H9 (cell line): ENCODE measurements around the gene NR5A1. TPM values are rescaled to one million over a fixed set of nuclear protein-coding genes. Genes with fewer than 3 reads are reported as not detected.
A peak's percentile ranks its signal among the peaks of the same experiment; 100 is the strongest.

Source experiments
- DNase-seq: peaks from one replicate; pipeline ENCODE4 v3.0.0-alpha.2; 2017
- H2AFZ ChIP-seq: one replicate; pipeline ENCODE4 v1.6.1; 2013; ENCODE audit warnings: mild to moderate bottlenecking, low read length, control low read depth, moderate library complexity
- H2AK5ac ChIP-seq: 2 replicates; pipeline ENCODE4 v1.6.1; 2013; ENCODE audit warnings: low read length, control low read depth, mixed read lengths; ENCODE audit not compliant: insufficient read length
- H2BK120ac ChIP-seq: one replicate; pipeline ENCODE4 v1.6.1; 2013; ENCODE audit warnings: low read depth, mild to moderate bottlenecking, low read length, control low read depth, inconsistent platforms; ENCODE audit not compliant: poor library complexity, severe bottlenecking
- H2BK12ac ChIP-seq: 2 replicates; pipeline ENCODE4 v1.6.1; 2013; ENCODE audit warnings: low read length, control low read depth, mixed read lengths, low read depth; ENCODE audit not compliant: insufficient read length
- H2BK15ac ChIP-seq: 2 replicates; pipeline ENCODE4 v1.6.1; 2013; ENCODE audit warnings: low read depth, low read length, control low read depth
- H2BK20ac ChIP-seq: one replicate; pipeline ENCODE4 v1.6.1; 2013; ENCODE audit warnings: low read depth, mild to moderate bottlenecking, low read length, control low read depth, inconsistent platforms; ENCODE audit not compliant: poor library complexity, severe bottlenecking
- H2BK5ac ChIP-seq: 2 replicates; pipeline ENCODE4 v1.6.1; 2013; ENCODE audit warnings: low read length, control low read depth, mixed read lengths; ENCODE audit not compliant: insufficient read length
- H3K14ac ChIP-seq: 2 replicates; pipeline ENCODE4 v1.6.1; 2013; ENCODE audit warnings: low read length, control low read depth; ENCODE audit not compliant: insufficient read depth
- H3K18ac ChIP-seq: 2 replicates; pipeline ENCODE4 v1.6.1; 2013; ENCODE audit warnings: low read depth, mild to moderate bottlenecking, mixed read lengths, low read length, control low read depth; ENCODE audit not compliant: insufficient read length
- H3K23ac ChIP-seq: 2 replicates; pipeline ENCODE4 v1.6.1; 2013; ENCODE audit warnings: low read length, control low read depth, mixed read lengths, low read depth; ENCODE audit not compliant: insufficient read length
- H3K23me2 ChIP-seq: 2 replicates; pipeline ENCODE4 v1.6.1; 2013; ENCODE audit warnings: low read depth, mild to moderate bottlenecking, mixed read lengths, low read length, control low read depth; ENCODE audit not compliant: insufficient read length, poor library complexity, severe bottlenecking
- H3K27ac ChIP-seq: 2 replicates; pipeline ENCODE4 v1.5.1; 2013; ENCODE audit warnings: low read length, control low read depth, mixed read lengths, low read depth; ENCODE audit not compliant: insufficient read length
- H3K27me3 ChIP-seq: 2 replicates; pipeline ENCODE4 v1.6.1; 2013; ENCODE audit warnings: low read length, control low read depth, inconsistent platforms; ENCODE audit not compliant: insufficient read depth
- H3K4ac ChIP-seq: 2 replicates; pipeline ENCODE4 v1.6.1; 2013; ENCODE audit warnings: low read depth, mild to moderate bottlenecking, control low read depth, inconsistent platforms, low read length, moderate library complexity
- H3K4me1 ChIP-seq: 2 replicates; pipeline ENCODE4 v1.6.1; 2013; ENCODE audit warnings: low read length, control low read depth, inconsistent platforms; ENCODE audit not compliant: insufficient read depth
- H3K4me2 ChIP-seq: 2 replicates; pipeline ENCODE4 v1.6.1; 2013; ENCODE audit warnings: low read length, control low read depth, mixed read lengths; ENCODE audit not compliant: insufficient read length, insufficient read depth
- H3K56ac ChIP-seq: 2 replicates; pipeline ENCODE4 v1.6.1; 2013; ENCODE audit warnings: low read depth, mild to moderate bottlenecking, mixed read lengths, low read length, control low read depth; ENCODE audit not compliant: insufficient read length
- H3K79me1 ChIP-seq: 2 replicates; pipeline ENCODE4 v1.6.1; 2013; ENCODE audit warnings: low read depth, mild to moderate bottlenecking, moderate library complexity, low read length, control low read depth, inconsistent platforms; ENCODE audit not compliant: insufficient read depth, poor library complexity, severe bottlenecking
- H3K79me2 ChIP-seq: 2 replicates; pipeline ENCODE4 v1.6.1; 2013; ENCODE audit warnings: low read length, control low read depth, inconsistent platforms; ENCODE audit not compliant: insufficient read depth
- H3K9ac ChIP-seq: 2 replicates; pipeline ENCODE4 v1.6.1; 2013; ENCODE audit warnings: low read length, control low read depth, mixed read lengths; ENCODE audit not compliant: insufficient read length; ENCODE audit errors: extremely low read depth
- H3K9me3 ChIP-seq: one replicate; pipeline ENCODE4 v1.6.1; 2013; ENCODE audit warnings: low read depth, low read length, inconsistent platforms; ENCODE audit not compliant: control insufficient read depth
- H3T11ph ChIP-seq: one replicate; pipeline ENCODE4 v1.6.1; 2013; ENCODE audit warnings: mild to moderate bottlenecking, low read length, control low read depth, inconsistent platforms
- H4K20me1 ChIP-seq: one replicate; pipeline ENCODE4 v1.6.1; 2013; ENCODE audit not compliant: control insufficient read depth, insufficient read length, insufficient read depth
- H4K5ac ChIP-seq: 2 replicates; pipeline ENCODE4 v1.6.1; 2013; ENCODE audit warnings: low read depth, mild to moderate bottlenecking, mixed read lengths, low read length, control low read depth; ENCODE audit not compliant: insufficient read length
- H4K8ac ChIP-seq: replicated peaks from 2 replicates; pipeline ENCODE4 v1.6.1; 2013; ENCODE audit warnings: low read length, control low read depth, mixed read lengths, low read depth; ENCODE audit not compliant: insufficient read length
- H4K91ac ChIP-seq: 2 replicates; pipeline ENCODE4 v1.6.1; 2013; ENCODE audit warnings: low read depth, mild to moderate bottlenecking, moderate library complexity, mixed read lengths, low read length, control low read depth; ENCODE audit not compliant: insufficient read length
- H3K27ac Mint-ChIP-seq, 3 experiments: 2 replicates in 2 of 3; 3 replicates in 1 of 3; pipeline ENCODE4 v1.8.0; 2020 to 2021; ENCODE audit warnings: mixed read lengths in 3 of 3, mild to moderate bottlenecking in 1 of 3, moderate library complexity in 1 of 3
- H3K27me3 Mint-ChIP-seq: 2 replicates; pipeline ENCODE4 v1.8.0; 2021; ENCODE audit warnings: low read depth, mild to moderate bottlenecking, moderate library complexity, mixed read lengths
- H3K36me3 Mint-ChIP-seq, 3 experiments: 2 replicates in 2 of 3; 3 replicates in 1 of 3; pipeline ENCODE4 v1.8.0; 2020 to 2021; ENCODE audit warnings: low read depth in 3 of 3, mixed read lengths in 3 of 3; ENCODE audit not compliant: insufficient read depth in 1 of 3
- H3K4me1 Mint-ChIP-seq, 2 experiments: 2 replicates each; pipeline ENCODE4 v1.8.0; 2020; ENCODE audit warnings: mixed read lengths in 2 of 2
- H3K4me3 Mint-ChIP-seq, 2 experiments: 2 replicates in 1 of 2; 3 replicates in 1 of 2; pipeline ENCODE4 v1.8.0; 2020 to 2021; ENCODE audit warnings: mild to moderate bottlenecking in 2 of 2, mixed read lengths in 2 of 2, moderate library complexity in 1 of 2
- H3K9me3 Mint-ChIP-seq, 2 experiments: 2 replicates in 1 of 2; 3 replicates in 1 of 2; pipeline ENCODE4 v1.8.0; 2020; ENCODE audit warnings: mild to moderate bottlenecking in 2 of 2, mixed read lengths in 2 of 2, moderate library complexity in 1 of 2
- CTCF ChIP-seq: fragments of 200-600 bp; sonication (generic); conservative IDR thresholded peaks from 3 replicates; pipeline ENCODE4 v1.8.0; 2021; ENCODE audit warnings: antibody characterized with exemption, mild to moderate bottlenecking
- WGBS: extraction: QIAGEN DNeasy Blood & Tissue Kit; methylation state at CpG from one replicate; pipeline ENCODE4 v1.1.7; 2013; ENCODE audit warnings: missing lambda C conversion rate, low lambda C conversion rate, mixed read lengths; ENCODE audit not compliant: insufficient read length; ENCODE audit errors: extremely low coverage; 5-methylcytosine and 5-hydroxymethylcytosine counted together
- total RNA-seq: library from RNA; stranded (reverse); gene quantifications from 2 replicates; pipeline ENCODE4 v1.2.1, GENCODE V29; 2021

Gene NR5A1
- total RNA-seq, 1 experiment from 2014 or later: 0.37 TPM

- TF ChIP-seq CTCF: no peak
- H4K8ac ChIP-seq: no peak overlapping the region
- Mint-ChIP-seq H3K27ac (no peak overlapping the region), H3K27me3 (peaks cover 32% of the 10 kb centered on the region), H3K9me3 (peaks cover 2 to 4% of the 10 kb centered on the region in 2 experiments; a peak in 2 of 5 replicates), H3K36me3 (no peaks in the 10 kb centered on the region), H3K4me1 (peaks cover 17 to 54% of the 10 kb centered on the region in 2 experiments), H3K4me3 (no peak overlapping the region)
- no peak overlapping the region for H4K5ac ChIP-seq
- no peaks in the 10 kb centered on the region for H3K79me1 ChIP-seq
- H3K23ac ChIP-seq: no peak overlapping the region
- no peak overlapping the region for H2BK20ac ChIP-seq
- no peak overlapping the region for H4K91ac ChIP-seq
- no peak overlapping the region for H2AK5ac ChIP-seq
- H3K4me1 ChIP-seq: no peaks in the 10 kb centered on the region
- H3K9ac ChIP-seq: no peak overlapping the region
- H3K23me2 ChIP-seq: no peaks in the 10 kb centered on the region
- no peaks in the 10 kb centered on the region for H3K79me2 ChIP-seq
- no peaks in the 10 kb centered on the region for H3K27me3 ChIP-seq
- H3K4me2 ChIP-seq: no peak overlapping the region
- DNase-seq: no peak
- no peak overlapping the region for H2BK5ac ChIP-seq
- H3K18ac ChIP-seq: no peak overlapping the region
- no peak overlapping the region for H2BK15ac ChIP-seq
- no peak overlapping the region for H2BK12ac ChIP-seq
- no peak overlapping the region for H2AFZ ChIP-seq
- peak overlapping the region; percentile 12; the same call in 1 of the 2 replicates for H3K14ac ChIP-seq
- no peak overlapping the region for H3K4ac ChIP-seq
- H3K9me3 ChIP-seq: no peaks in the 10 kb centered on the region
- peaks cover 3% of the 10 kb centered on the region for H4K20me1 ChIP-seq
- no CpG with 5 or more reads among the region's 40 CpGs for WGBS
- no peak overlapping the region for H3K27ac ChIP-seq
- no peak overlapping the region for H3K56ac ChIP-seq
- H3T11ph ChIP-seq: no peak overlapping the region
- no peak overlapping the region for H2BK120ac ChIP-seq
These were observed 19.7 kb downstream of the NR5A1 start for GRCh38 chr9:124487260-124488182.
